Keratinocyte (primary cell): ENCODE results near the gene KLHL29. TPM values are rescaled to one million over a fixed set of nuclear protein-coding genes. Genes with fewer than 3 reads are reported as not detected.

Source experiments
- DNase-seq: peaks from one replicate; pipeline ENCODE4 v3.0.0-alpha.2; 2011; ENCODE audit warnings: low read depth, missing footprints, low spot score
- FAIRE-seq: peaks from 2 replicates; lab custom pipeline; 2011; peaks lifted over from hg19 to GRCh38; lab: Jason Lieb, UNC
- H2AFZ ChIP-seq: 2 replicates; pipeline ENCODE4 v1.6.0; 2012; ENCODE audit warnings: low read length, control low read depth, inconsistent platforms; ENCODE audit not compliant: control insufficient read depth
- H3K27ac ChIP-seq: 2 replicates; pipeline ENCODE4 v1.5.1; 2011; ENCODE audit warnings: low read length; ENCODE audit not compliant: control insufficient read depth, insufficient read depth
- H3K27me3 ChIP-seq: 3 replicates; pipeline ENCODE4 v1.6.0; 2011; ENCODE audit warnings: low read length; ENCODE audit not compliant: control insufficient read depth, insufficient read depth; ENCODE audit errors: extremely low read depth
- H3K36me3 ChIP-seq, 2 experiments: 2 replicates in 1 of 2; 3 replicates in 1 of 2; pipeline ENCODE4 v1.5.1; 2011; ENCODE audit warnings: low read length in 2 of 2, mild to moderate bottlenecking in 1 of 2; ENCODE audit not compliant: control insufficient read depth in 2 of 2, insufficient read depth in 2 of 2; ENCODE audit errors: extremely low read depth in 1 of 2
- H3K4me1 ChIP-seq: 3 replicates; pipeline ENCODE4 v1.5.1; 2011; ENCODE audit warnings: low read length; ENCODE audit not compliant: control insufficient read depth, insufficient read depth; ENCODE audit errors: extremely low read depth
- H3K4me2 ChIP-seq: 3 replicates; pipeline ENCODE4 v1.6.0; 2011; ENCODE audit warnings: low read depth, low read length; ENCODE audit not compliant: control insufficient read depth, insufficient read depth; ENCODE audit errors: extremely low read depth
- H3K4me3 ChIP-seq, 3 experiments: fragments of 200-600 bp in 1 of 3; sonication (generic) in 1 of 3; 2 replicates in 2 of 3; 3 replicates in 1 of 3; pipeline ENCODE4 v1.5.1; 2011 to 2016; ENCODE audit warnings: low read length in 3 of 3, mild to moderate bottlenecking in 3 of 3, control low read depth in 2 of 3, inconsistent platforms in 1 of 3, low read depth in 1 of 3, mixed read lengths in 1 of 3, mixed run types in 1 of 3, moderate library complexity in 1 of 3; ENCODE audit not compliant: control insufficient read depth in 2 of 3, insufficient read depth in 2 of 3; ENCODE audit errors: extremely low read depth in 1 of 3
- H3K79me2 ChIP-seq: 2 replicates; pipeline ENCODE4 v1.6.0; 2012; ENCODE audit warnings: low read length; ENCODE audit not compliant: control insufficient read depth, insufficient read depth
- H3K9ac ChIP-seq: 3 replicates; pipeline ENCODE4 v1.6.0; 2011; ENCODE audit warnings: low read length; ENCODE audit not compliant: control insufficient read depth, insufficient read depth; ENCODE audit errors: extremely low read depth
- H3K9me1 ChIP-seq: 3 replicates; pipeline ENCODE4 v1.6.0; 2011; ENCODE audit warnings: low read length; ENCODE audit not compliant: control insufficient read depth, insufficient read depth; ENCODE audit errors: extremely low read depth
- H3K9me3 ChIP-seq: 2 replicates; pipeline ENCODE4 v1.5.1; 2012; ENCODE audit warnings: low read depth, low read length; ENCODE audit not compliant: control insufficient read depth
- H4K20me1 ChIP-seq: 3 replicates; pipeline ENCODE4 v1.6.0; 2011; ENCODE audit warnings: low read length; ENCODE audit not compliant: control insufficient read depth, insufficient read depth; ENCODE audit errors: extremely low read depth
- EZH2 ChIP-seq: IDR thresholded peaks from one replicate; pipeline ENCODE4 v1.6.1; 2012; ENCODE audit warnings: inconsistent platforms, mild to moderate bottlenecking, low read length, moderate library complexity
- dilution Hi-C: fragments of 300-500 bp; cut with MboI; formaldehyde crosslinking; loops from one replicate; pipeline ENCODE4 v1.7.0; 2020; ENCODE audit warnings: low sequenced_read_pairs; ENCODE audit not compliant: extremely low pct_ligation_motif_present
- polyA plus RNA-seq, 5 experiments: library from polyadenylated mRNA; depleted of rRNA in 3 of 5; stranded (reverse) in 3 of 5; stranded (forward) in 1 of 5; unstranded in 1 of 5; fragments of >200 nt; gene quantifications; 1 replicate in 1 of 5; 2 replicates in 3 of 5; 3 replicates in 1 of 5; pipeline versions ENCODE4 v1.2.1 to v1.2.3, GENCODE V29; 2011 to 2012; ENCODE audit warnings: missing spikeins in 2 of 5, low read depth in 1 of 5, low replicate concordance in 1 of 5
- TF ChIP-seq, protein P1 (sequence below), 3 experiments: IDR thresholded peaks in 1 of 3; conservative IDR thresholded peaks in 1 of 3; optimal IDR thresholded peaks in 1 of 3; 2 replicates in 2 of 3; 3 replicates in 1 of 3; pipeline versions ENCODE3 to v1.5.1; 2011; ENCODE audit warnings: low read length in 3 of 3, mild to moderate bottlenecking in 3 of 3, moderate library complexity in 2 of 3, control low read depth in 1 of 3, inconsistent platforms in 1 of 3; ENCODE audit not compliant: insufficient read depth in 2 of 3; ENCODE audit errors: extremely low read depth in 1 of 3

KLHL29 gene
- polyA plus RNA-seq, 1 donor (not counting 4 experiments of a cell fraction or from before 2014, with no cell fraction given), result 4.7 TPM

GRCh38 chr2:23659773-23660172, 274.8 kb downstream of the KLHL29 start:
- Histone ChIP-seq H3K4me2 (no peak overlapping the region), H3K27ac (no peak overlapping the region), H3K9me1 (no peaks in the 10 kb centered on the region), H2AFZ (no peak overlapping the region), H3K36me3 (no peaks in the 10 kb centered on the region), H3K79me2 (no peaks in the 10 kb centered on the region), H4K20me1 (no peaks in the 10 kb centered on the region), H3K27me3 (peaks cover 10% of the 10 kb centered on the region), H3K9ac (no peak overlapping the region), H3K4me3 (no peak overlapping the region), H3K9me3 (no peaks in the 10 kb centered on the region), H3K4me1 (peaks cover 11% of the 10 kb centered on the region)
- DNase-seq (no peak), FAIRE-seq (no peak)
- TF ChIP-seq, protein P1, sequence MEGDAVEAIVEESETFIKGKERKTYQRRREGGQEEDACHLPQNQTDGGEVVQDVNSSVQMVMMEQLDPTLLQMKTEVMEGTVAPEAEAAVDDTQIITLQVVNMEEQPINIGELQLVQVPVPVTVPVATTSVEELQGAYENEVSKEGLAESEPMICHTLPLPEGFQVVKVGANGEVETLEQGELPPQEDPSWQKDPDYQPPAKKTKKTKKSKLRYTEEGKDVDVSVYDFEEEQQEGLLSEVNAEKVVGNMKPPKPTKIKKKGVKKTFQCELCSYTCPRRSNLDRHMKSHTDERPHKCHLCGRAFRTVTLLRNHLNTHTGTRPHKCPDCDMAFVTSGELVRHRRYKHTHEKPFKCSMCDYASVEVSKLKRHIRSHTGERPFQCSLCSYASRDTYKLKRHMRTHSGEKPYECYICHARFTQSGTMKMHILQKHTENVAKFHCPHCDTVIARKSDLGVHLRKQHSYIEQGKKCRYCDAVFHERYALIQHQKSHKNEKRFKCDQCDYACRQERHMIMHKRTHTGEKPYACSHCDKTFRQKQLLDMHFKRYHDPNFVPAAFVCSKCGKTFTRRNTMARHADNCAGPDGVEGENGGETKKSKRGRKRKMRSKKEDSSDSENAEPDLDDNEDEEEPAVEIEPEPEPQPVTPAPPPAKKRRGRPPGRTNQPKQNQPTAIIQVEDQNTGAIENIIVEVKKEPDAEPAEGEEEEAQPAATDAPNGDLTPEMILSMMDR (optimal IDR thresholded peaks at IDR 0.05 in 1 of 3, IDR thresholded peaks at IDR 0.05 in 1 of 3, conservative IDR thresholded peaks at IDR 0.05 in 1 of 3; ENCODE audit: extremely low read depth in 1 of 3, insufficient read depth in 2 of 3, low read length in 3 of 3), result no peak
- no peak for TF ChIP-seq EZH2
- dilution Hi-C loops, result no loop called here

DNA sequence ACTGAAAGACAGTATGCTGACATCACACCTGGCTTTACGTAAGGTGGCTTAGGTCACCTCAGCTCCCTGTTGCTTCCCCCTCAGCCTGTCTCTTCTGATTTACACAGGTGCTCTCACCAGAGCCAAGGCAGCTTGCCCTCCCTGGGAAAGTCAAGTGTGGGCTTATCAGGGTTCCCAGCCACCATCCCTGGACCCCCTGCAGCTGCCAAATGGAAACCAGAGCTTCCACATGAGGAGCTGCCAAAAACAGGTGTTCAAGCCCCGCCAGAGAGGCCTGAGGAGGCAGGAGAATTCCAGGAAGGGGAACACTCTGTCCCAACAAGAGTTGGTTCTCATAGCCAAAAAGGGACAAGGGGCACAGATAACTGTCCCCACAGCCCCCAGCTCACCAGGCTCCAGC, 275.3 kb downstream of the KLHL29 start:
- no peak for FAIRE-seq
- Histone ChIP-seq H3K9me3 (no peaks in the 10 kb centered on the region), H2AFZ (no peak overlapping the region), H3K27ac (no peak overlapping the region), H4K20me1 (no peaks in the 10 kb centered on the region), H3K9me1 (no peaks in the 10 kb centered on the region), H3K36me3 (no peaks in the 10 kb centered on the region), H3K27me3 (peaks cover 10% of the 10 kb centered on the region), H3K4me3 (no peak overlapping the region), H3K79me2 (no peaks in the 10 kb centered on the region), H3K4me2 (no peak overlapping the region), H3K9ac (no peak overlapping the region), H3K4me1 (peaks cover 7% of the 10 kb centered on the region)
- dilution Hi-C loops, result no loop called here
- TF ChIP-seq EZH2, result no peak
- TF ChIP-seq, protein P1 (optimal IDR thresholded peaks at IDR 0.05 in 1 of 3, IDR thresholded peaks at IDR 0.05 in 1 of 3, conservative IDR thresholded peaks at IDR 0.05 in 1 of 3; ENCODE audit: extremely low read depth in 1 of 3, insufficient read depth in 2 of 3, low read length in 3 of 3), result no peak
- no peak for DNase-seq
